SIG-M5 treated with dmso at 0.1 percent for 504 hours (cell line): ENCODE results near the gene CDC25A.

Source experiments
- DNase-seq: peaks from one replicate; lab custom pipeline; 2025; ENCODE audit not compliant: unreplicated experiment; lab: John Stamatoyannopoulos, UW

Gene CDC25A

DNA sequence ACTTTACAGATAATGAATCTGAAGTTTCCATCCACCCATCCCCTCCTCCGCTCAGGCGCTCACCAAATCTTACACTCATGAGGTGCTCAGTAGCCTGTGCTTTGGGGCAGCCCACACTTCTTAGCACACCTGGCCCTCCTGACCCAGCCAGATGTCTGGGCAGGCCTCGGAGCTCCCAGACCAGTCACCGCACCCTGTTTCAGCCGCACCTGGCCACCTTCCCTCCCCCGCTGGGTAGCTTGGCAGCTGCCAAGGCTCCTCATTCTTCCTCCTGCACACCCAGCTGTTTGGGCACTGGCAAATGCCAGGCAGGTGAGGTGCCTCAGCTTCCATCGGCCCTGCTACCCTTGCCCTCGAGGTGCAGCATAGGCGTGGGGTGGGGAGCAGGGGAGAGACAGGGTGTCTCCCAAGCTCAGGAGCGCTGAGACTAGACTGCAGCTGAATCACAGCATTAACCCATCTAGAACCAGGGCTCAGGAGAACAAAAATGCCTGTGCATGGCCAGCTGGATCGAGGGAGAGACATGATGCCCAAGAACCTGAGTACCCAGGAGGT is 45.8 kb downstream of the CDC25A start:
- no peak for DNase-seq

DNA sequence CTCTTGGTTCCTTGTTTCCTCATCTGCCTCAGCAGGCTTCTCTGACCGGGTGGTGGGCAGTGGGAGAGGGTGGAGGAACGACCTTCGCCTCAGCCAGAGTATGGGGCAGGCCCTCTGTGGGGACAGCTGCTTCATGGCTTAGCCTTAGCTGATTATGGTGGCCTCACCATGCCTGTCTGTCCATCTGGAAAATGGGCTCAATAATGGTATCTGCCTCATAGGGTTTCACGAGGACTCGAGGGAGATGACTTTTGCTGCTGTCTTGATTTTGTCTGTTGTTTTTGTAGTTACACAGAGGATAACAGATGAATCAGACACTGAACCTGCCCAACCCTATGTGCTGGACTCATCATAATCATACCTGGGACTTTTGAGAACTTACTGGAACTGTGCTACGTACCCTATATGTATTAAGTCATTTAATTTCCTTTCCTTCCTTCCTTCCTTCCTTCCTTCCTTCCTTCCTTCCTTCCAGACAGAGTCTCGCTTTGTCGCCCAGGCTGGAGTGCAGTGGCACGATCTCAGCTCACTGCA is 46.5 kb downstream of the CDC25A start:
- DNase-seq, result no peak

DNA sequence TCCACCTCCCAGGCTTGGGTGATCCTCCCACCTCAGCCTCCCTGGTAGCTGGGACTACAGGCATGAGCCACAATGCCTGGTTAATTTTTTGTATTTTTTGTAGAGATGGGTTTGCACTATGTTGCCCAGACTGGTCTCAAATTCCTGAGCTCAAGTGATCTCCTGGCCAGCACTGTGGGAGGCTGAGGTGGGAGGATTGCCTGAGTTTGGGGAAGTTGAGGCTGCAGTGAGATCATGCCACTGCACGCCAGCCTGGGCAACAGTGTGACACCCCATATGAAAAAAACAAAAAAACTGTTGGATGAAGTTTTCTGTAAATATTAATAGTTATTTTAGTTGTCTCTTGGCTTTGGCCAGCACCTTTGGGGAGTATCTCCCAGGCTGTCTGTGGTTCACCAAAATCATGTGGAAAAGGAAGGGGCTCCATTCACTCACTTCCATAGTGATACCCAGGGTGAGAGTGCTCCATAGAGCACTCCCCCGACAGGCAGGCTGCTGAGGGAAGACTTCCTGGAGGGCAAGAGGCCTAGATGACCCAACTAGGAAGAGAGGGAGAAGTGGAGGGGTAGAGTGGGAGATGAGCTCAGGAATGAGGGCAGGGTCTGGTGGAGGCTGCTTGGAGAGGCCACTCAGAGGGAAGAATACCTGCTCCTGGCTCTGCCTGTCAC is 47.1 kb downstream of the CDC25A start:
- DNase-seq, result no peak

DNA sequence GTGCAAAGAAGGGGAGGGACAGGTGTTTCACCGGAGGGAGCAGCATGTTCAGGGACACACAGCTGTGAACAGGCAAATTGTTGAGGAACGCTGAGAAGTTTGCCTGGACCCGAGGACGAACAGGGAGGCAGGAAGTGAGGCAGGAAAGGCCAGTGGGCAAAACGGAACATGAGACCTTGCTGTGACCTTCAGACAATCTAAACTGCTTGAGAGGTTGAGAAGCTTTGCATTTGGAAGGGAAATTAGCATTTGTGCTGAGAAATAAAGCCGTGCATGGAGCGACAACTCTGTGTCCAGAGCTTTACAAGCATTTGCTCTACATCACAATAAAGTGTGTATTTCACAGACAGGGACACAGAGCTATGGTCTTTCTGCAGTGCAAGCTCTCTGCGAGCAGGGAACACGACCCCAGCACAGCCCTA is 47.9 kb downstream of the CDC25A start:
- DNase-seq, result no peak

DNA sequence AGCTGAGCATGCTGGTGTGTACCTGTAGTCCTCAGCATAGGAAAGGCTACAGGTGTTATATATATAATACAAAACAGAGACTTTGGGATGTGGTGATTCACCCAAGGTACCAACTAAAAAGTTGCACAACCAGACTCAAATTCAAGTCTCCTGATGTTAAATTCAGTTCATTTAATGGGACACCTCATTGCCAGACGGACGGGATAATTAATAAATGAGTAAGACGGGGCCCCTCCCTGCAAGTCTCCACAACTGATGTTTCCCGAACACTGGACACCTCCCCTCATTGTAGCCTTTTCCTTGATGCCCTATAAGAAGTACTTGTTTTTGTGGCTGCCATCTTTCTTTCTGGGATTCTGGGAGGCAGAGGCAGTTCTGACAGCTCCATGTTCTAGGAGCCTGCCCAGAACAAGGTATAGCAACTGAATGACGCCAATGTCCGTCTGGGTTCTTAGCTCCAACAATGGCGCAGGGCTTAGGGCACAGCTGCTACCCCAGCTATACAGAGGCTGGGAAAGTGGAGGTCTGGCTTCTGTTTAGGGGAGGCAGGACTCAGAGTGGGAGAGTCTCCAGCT is 50.7 kb downstream of the CDC25A start:
- DNase-seq, result no peak

DNA sequence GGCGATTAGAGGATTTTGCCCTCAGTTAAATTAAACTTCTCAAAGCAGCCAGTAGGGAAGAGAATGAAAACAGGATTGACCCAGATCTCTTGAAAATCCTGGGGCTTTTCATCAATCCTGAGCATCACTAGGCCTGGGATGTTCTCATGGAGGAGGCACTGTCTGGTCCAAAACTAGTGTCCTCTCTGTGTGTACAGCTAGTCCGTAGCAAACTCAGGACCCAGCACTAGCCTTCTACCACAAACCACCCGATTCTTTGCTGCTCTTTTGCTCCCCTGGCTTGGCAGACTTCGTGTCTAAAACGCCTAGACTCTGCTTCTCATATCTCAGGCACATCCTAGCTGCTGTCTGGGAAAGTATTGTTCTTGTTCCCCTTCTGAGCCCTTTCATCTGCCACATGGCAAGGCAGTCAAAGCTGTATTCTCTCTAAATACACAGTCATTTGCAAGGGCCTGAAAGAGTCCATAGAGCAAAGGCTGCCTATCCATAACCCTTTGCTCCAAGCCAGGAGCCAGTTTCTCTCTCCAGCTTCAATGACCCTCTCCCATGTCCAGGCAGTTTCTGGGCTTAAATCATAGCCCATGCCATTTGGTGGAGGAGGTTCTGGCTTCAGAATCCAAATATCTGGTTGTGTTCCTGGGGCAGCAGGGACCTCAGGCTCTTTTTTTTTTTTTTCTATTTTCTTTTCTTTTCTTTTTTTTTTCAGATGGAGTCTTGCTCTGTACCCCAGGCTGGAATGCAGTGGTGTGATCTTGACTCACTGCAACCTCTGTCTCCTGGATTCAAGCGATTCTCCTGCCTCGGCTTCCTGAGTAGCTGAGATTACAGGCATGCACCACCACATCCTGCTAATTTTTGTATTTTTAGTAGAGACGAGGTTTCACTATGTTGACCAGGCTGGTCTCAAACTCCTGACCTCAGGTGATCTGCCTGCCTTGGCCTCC is 52.4 kb downstream of the CDC25A start:
- DNase-seq, result no peak

DNA sequence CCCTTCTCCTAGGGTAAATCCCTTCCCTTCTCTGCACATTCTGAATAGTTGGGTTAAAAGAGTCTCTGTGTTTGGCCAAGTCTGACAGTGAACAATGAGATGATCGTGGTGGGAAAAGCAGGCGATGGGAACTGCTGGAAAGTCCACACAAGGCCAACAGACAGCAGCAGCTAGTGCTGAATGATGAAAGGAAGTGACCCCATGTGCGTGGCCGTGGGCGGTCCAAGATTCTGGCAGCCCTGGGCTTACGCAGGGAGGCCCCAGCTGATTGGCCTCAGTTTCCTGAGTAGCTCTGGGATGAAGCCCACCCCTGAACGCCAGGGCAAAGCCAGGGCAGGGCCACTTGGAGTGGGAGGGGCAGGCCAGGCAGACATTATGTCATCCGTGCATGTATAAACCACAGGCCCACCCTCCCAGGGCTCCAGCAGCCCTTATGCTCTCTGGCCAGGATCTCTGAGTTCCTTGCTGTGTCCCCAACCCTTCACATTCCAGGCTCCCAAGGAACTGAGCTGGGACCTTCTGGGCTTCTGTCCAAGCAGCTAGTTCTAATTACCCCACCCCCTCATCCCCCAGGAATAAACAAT is 57.8 kb downstream of the CDC25A start:
- no peak for DNase-seq

DNA sequence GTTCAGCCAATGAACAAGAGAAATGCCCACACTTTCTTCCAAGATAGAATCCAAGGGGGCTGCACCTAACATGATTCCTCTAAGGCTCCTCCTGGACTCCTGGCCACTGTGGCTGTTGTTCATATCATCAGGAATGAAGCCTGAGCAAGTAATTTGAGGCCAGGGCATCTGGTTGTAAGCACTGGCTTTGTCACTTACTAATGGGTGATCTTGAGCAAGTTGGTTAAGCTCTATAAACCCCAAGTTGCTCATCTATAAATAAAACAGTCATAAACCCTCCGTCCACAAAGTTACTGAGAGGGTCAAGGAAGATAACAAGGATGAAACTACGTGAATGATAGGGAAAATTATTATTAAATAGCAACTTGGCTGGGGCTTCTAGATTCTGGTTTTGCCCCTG is 58.3 kb downstream of the CDC25A start:
- no peak for DNase-seq

DNA sequence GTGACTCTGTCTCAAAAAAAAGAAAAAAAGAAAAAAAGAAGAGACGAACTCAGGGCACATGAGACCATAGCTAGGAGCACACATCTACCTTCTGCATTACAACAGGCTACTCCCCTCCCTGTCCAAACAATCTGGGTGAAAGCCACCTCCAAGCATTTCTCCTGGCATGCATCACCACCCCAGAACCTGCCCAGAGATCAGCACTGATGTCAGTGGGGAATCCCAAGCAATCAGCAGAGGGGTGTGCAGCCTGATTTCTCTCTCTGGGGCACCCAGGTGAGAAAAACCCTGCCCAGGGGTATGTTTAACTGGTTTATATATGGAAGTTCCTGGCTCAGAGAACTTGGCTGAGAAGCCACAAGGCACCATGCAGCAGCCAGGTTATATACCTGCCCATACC is 59.4 kb downstream of the CDC25A start:
- no peak for DNase-seq

DNA sequence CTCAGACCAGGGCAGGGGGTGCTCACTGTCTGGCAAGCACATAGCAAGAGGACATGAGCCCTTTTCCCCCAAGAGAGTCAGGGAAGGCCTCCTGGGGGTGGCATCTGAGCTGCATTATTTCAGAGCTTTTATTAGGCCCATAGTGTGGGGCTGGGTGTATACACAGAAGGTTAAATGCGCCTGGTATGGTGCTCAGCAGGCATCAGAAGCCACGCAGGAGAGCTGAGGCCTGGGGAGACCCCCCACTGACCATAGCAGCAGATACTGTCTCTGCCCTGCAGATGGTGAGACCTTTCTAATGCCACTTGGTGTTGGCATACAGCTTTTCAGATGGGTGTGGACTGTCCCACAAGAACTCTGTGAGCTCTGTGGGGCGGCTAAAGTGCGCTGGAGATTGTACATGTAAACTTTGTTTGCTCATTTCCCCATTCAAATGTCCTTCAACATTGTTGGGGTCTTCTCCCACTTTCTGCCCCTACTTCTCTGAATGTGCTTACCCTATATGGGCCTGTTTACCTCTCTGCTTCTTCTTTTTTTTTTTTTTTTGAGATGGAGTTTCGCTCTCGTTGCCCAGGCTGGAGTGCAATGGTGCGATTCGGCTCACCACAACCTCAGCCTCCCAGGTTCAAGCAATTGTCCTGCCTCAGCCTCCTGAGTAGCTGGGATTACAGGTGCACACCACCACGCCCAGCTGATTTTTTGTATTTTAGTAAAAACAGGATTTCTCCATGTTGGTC is 62.2 kb downstream of the CDC25A start:
- DNase-seq, result no peak

DNA sequence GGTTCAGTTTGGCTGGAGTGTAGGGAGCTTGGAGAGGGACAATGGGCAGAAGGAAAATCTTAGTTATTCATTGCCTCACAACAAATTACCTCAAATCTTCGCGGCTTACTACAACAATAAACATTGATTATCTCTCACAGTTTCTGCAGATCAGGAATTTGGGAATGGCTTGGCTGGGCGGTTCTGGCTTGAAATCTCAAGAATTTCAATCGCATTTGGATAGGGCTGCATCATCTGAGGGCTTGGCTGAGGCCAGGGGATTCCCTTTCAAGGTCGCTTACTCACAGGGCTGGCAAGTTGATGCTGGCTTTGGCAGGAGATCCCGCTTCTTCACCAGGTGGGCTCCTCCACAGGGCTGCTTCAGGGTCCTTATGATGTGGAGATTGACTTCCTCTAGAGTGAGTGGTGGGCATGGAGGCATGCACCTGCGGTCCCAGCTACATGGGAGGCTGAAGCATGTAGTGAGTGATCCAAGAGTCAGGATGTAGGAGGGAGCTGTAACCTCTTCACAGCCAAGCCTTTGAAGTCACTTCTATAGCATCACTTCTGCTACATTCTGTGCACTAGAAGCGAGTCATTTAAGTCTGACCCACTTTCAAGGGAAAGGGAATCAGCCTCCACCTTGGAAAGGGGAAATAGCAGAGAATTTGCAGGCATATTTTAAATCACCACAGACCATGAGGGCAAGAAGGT is 63.1 kb downstream of the CDC25A start:
- no peak for DNase-seq

DNA sequence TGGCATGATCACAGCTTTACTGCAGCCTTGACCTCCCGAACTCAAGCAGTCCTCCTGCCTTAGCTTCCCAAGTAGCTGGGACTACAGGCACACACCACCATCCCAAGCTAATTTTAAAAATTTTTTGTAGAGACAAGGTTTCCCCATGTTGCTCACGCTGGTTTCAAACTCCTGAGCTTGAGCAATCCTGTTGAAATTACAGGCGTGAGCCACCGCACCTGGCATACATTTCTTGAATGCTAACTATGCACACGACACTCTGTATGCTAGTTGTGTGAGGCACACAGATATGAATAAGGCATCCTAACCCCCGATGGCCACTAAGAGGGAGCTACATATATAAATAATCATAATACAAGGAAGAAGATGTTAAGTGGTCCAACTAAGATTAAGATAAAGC is 64.9 kb downstream of the CDC25A start:
- DNase-seq, result no peak

DNA sequence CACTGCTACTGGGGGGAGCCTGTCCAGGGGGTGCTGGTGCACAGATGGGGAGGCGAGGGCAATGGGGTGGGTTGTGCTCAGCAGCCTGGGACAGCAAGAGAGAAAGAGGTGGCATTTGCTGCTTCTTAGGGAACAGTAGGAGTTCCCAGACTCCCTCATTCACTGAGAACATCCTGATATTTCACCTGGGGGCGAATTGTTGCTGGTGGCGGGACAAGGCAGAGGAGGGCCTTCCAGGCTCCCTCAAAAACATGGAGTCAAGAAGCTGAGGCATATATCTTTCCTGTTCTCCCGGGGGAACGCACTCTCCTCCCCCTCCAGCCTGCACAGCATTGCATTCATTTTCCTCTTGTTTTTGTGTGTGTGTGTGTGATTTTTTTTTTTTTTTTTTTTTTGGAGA is 65.7 kb downstream of the CDC25A start:
- DNase-seq, result no peak

DNA sequence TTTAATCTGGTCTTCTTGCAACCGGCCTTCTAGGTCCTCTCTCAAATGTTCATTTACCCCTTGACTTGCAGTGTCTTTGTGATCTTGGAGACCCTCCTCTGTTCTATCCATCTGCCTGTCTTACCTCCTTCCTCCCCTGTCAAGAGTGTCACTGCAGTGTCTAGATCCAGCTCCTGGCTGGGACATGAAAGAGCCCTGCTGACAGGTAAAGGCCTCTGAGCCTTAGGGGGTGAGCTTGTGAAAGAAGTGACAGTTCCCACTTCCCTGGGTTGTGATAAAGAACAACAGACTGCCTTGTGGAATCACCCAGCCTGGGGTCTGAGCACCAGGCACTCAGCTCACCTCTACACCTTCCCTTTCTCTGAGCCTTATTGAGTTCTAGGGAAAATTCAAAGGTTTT is 68.0 kb downstream of the CDC25A start:
- DNase-seq, result no peak

DNA sequence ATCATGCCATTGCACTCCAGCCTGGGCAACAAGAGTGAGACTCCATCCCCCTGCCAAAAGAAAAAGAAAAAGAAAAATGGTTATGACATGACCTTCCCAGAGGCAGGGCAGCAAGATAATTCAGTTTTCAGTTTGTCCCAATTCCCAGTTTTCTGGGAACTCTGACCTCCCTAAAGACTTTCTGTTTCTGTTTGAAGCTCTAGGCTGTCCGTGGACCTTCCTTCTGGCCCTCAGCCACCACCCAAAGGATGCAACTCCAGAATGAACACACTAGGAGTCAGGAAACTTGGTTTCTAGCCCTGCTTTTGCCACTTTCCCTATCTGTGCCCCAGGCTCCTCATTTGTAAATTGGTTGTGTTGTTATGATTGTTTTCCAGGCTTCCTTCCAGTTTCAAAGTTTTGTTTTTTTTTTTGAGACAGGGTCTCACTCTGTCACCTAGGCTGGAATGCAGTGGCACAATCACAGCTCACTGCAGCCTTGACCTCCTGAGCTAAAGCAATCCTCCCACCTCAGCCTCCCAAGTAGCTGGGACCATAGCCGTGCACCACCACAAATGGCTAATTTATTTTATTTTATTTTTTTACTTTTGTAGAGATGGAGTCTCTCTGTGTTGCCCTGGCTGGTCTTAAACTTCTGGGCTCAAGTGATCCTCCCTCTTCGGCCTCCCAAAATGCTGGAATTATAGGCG is 68.6 kb downstream of the CDC25A start:
- DNase-seq, result no peak

DNA sequence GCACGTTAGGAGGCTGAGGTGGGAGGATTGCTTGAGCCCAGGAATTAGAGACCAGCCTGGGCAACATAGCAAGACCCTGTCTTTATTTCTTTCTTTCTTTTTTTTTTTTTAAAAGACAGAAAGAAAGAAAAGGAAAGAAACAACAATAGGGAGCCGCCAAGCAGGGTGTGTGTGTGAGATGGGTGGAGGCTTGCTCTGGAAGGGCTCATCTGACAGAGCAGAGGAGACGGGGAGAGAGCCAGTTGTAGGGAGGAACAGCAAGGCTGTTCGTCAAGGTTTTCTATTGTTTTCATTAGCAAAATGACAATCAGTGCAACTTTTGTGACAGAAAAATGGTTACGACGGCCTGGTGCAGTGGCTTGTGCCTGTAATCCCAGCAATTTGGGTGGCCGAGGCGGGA is 69.3 kb downstream of the CDC25A start:
- DNase-seq, result no peak

DNA sequence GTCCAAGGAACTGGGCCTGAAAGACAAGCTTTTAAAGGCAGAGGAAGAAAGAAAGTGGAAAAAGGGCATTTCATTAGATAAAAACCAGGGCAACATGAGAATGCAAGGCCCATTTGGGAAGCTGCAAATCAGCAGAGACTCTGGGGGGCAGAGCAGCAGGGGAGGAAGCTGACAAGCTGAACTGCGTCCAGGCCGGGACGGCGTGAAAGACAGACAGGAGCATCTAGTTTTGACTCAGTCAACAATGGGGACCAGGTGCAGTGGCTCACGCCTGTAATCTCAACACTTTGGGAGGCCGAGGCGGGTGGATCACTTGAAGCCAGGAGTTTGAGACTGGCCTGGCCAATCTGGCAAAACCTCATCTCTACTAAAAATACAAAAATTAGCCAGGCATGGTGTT is 69.9 kb downstream of the CDC25A start:
- no peak for DNase-seq

DNA sequence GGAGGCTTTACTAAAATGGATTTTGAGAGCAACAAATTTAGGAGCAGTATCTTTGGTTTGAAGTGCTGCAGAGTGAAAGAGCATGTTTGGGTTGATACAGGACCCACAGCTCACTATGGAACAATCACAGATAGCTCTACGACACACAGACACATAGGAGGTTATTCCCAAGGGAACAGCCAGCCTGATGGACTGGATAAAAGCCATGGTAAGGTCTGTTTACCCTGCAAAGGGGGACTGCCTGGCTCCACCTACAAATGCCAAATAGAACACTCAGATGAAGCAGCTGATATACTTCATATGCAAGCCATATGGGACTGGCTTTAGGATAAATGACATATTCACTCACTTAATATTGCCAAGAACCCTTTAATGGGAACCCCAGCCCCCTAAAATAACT is 75.4 kb downstream of the CDC25A start:
- DNase-seq, result no peak

DNA sequence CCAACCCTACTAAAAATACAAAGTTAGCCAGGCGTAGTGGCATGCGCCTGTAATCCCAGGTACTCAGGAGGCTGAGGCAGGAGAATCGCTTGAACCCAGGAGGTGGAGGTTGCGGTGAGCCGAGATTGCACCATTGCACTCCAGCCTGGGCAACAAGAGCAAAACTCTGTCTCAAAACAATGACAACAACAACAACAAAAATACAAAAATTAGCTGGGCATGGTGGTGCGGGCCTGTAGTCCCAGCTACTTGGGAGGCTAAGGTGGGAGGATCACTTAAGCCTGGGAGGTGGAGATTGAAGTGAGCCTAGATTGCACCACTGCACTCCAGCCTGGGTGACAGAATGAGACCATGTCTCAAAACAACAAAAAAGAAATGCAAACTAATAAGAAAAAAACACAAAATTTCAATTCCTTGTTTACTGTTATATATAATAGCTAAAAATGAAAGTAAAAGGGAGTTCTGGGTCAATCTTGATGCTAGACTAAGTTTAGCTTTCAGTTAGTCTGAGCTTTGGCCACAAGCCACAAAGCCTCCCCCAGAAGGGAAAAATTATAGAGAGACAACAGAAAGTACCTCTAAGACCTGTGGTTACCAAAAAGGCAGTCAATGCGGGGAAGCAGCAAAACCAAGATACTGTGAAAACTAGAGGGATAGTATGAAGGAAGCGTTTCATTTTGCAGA is 76.0 kb downstream of the CDC25A start:
- peak; percentile 51 for DNase-seq
